ENCODE results near the gene EFNA3. TPM values are rescaled to one million over a fixed set of nuclear protein-coding genes. Genes with fewer than 3 reads are reported as not detected.

The EFNA3 gene
- total and polyA plus RNA-seq, 9 of the 15 experiments (the other 6 are each of a cell fraction or from before 2014, with no cell fraction given) = 0.59 to 7.9 (median 4.7) TPM

GRCh38 chr1:155070721-155071569, 7.7 kb upstream of the EFNA3 start (continued):
- TF ChIP-seq ZNF609 (CRISPR knock-in tag; IDR thresholded peaks at IDR 0.05; ENCODE audit: borderline replicate concordance) (no peak), ZNF395 (CRISPR knock-in tag; IDR thresholded peaks at IDR 0.05) (peak; percentile 49; the same call in 1 of the 2 replicates), TCF3 (CRISPR knock-in tag; IDR thresholded peaks at IDR 0.05) (peak; percentile 35; the same call in 1 of the 2 replicates), LCOR (CRISPR knock-in tag; IDR thresholded peaks at IDR 0.05) (0 out of 2 replicates have a peak, but pooled peaks have one; percentile 39), POLR2AphosphoS5 (IDR thresholded peaks at IDR 0.05; ENCODE audit: control insufficient read depth, insufficient read depth, low read depth, low read length) (no peak), NFYB (IDR thresholded peaks at IDR 0.05; ENCODE audit: extremely low read depth, insufficient read length) (peak; percentile 4), ZNF408 (CRISPR knock-in tag; IDR thresholded peaks at IDR 0.05; ENCODE audit: low read depth) (no peak), FOXK2 (conservative IDR thresholded peaks at IDR 0.05 in 1 of 2, IDR thresholded peaks at IDR 0.05 in 1 of 2; ENCODE audit: low read depth in 2 of 2) (peak; percentile 40 to 69; a peak in 3 of 4 replicates), ZBTB2 (IDR thresholded peaks at IDR 0.05) (peak; percentile 19; the same call in 1 of the 2 replicates), CREB3 (tag; conservative IDR thresholded peaks at IDR 0.05; ENCODE audit: low read depth) (no peak), DLX4 (CRISPR knock-in tag; IDR thresholded peaks at IDR 0.05) (no peak), EWSR1 (IDR thresholded peaks at IDR 0.05; ENCODE audit: borderline replicate concordance, low read depth, partially characterized antibody) (no peak), GMEB1 (CRISPR knock-in tag; IDR thresholded peaks at IDR 0.05) (peak; percentile 67), EP400 (IDR thresholded peaks at IDR 0.05) (peak; percentile 53; the same call in 1 of the 2 replicates)
